ENCODE data around the gene KAT6B. TPM values are rescaled to one million over a fixed set of nuclear protein-coding genes. Genes with fewer than 3 reads are reported as not detected.

Gene KAT6B
- total RNA-seq, 2 donors from 2014 or later, result 25.3 to 39.1 TPM

- TF ChIP-seq CTCF (conservative IDR thresholded peaks at IDR 0.05), result no peak
- Histone ChIP-seq H3K36me3 (ENCODE audit: control insufficient read depth, insufficient read depth, low read length) (no peaks in the 10 kb centered on the region), H3K9ac (ENCODE audit: extremely low read depth, low read length, poor library complexity, severe bottlenecking) (no peak overlapping the region), H3K9me3 (ENCODE audit: control insufficient read depth, low read length) (no peaks in the 10 kb centered on the region), H3K27me3 (ENCODE audit: control insufficient read depth, insufficient read depth, low read length, poor library complexity, severe bottlenecking) (no peaks in the 10 kb centered on the region), H3K4me3 (ENCODE audit: low read length) (no peak overlapping the region), H3K27ac (ENCODE audit: low read depth, low read length) (no peak overlapping the region), H3K4me1 (ENCODE audit: control insufficient read depth, insufficient read depth, low read length) (peaks cover 10% of the 10 kb centered on the region)
- Mint-ChIP-seq H3K36me3 (ENCODE audit: low read depth) (no peaks in the 10 kb centered on the region), H3K27me3 (ENCODE audit: insufficient read depth) (no peaks in the 10 kb centered on the region), H3K4me1 (peaks cover 41% of the 10 kb centered on the region), H3K9me3 (no peaks in the 10 kb centered on the region), H3K4me3 (no peak overlapping the region), H3K27ac (no peak overlapping the region)
- no peak for DNase-seq
- 100% methylated on average over 2 to 3 of the region's 3 CpGs for WGBS, 2 experiments (ENCODE audit: insufficient coverage in 1 of 2, insufficient read length in 1 of 2)
These were observed 106.2 kb downstream of the KAT6B start for GRCh38 chr10:74932648-74933047.

- no peak overlapping the region for H3K4me3 ChIP-seq (ENCODE audit: low read length)
- no peak for DNase-seq
- H3K4me1 ChIP-seq (ENCODE audit: control insufficient read depth, insufficient read depth, low read length), result peaks cover 10% of the 10 kb centered on the region
- H3K27me3 ChIP-seq (ENCODE audit: control insufficient read depth, insufficient read depth, low read length, poor library complexity, severe bottlenecking), result no peaks in the 10 kb centered on the region
- WGBS, 2 experiments (ENCODE audit: insufficient coverage in 1 of 2, insufficient read length in 1 of 2), result 90% methylated on average over 7 to 11 of the region's 12 CpGs
- H3K27ac ChIP-seq (ENCODE audit: low read depth, low read length), result no peak overlapping the region
- no peak for TF ChIP-seq CTCF (conservative IDR thresholded peaks at IDR 0.05)
- H3K27ac Mint-ChIP-seq, result no peak overlapping the region
- H3K9ac ChIP-seq (ENCODE audit: extremely low read depth, low read length, poor library complexity, severe bottlenecking), result no peak overlapping the region
- H3K9me3 ChIP-seq (ENCODE audit: control insufficient read depth, low read length), result no peaks in the 10 kb centered on the region
- peaks cover 44% of the 10 kb centered on the region for H3K4me1 Mint-ChIP-seq
- H3K36me3 Mint-ChIP-seq (ENCODE audit: low read depth), result peaks cover 2% of the 10 kb centered on the region
- H3K4me3 Mint-ChIP-seq, result no peak overlapping the region
- no peaks in the 10 kb centered on the region for H3K9me3 Mint-ChIP-seq
- H3K36me3 ChIP-seq (ENCODE audit: control insufficient read depth, insufficient read depth, low read length), result no peaks in the 10 kb centered on the region
- no peaks in the 10 kb centered on the region for H3K27me3 Mint-ChIP-seq (ENCODE audit: insufficient read depth)
These were observed 107.9 kb downstream of the KAT6B start for GRCh38 chr10:74934100-74934812.

- H3K36me3 ChIP-seq (ENCODE audit: control insufficient read depth, insufficient read depth, low read length), result no peaks in the 10 kb centered on the region
- Mint-ChIP-seq H3K27me3 (ENCODE audit: insufficient read depth) (no peaks in the 10 kb centered on the region), H3K36me3 (ENCODE audit: low read depth) (peaks cover 2% of the 10 kb centered on the region), H3K4me3 (no peak overlapping the region), H3K27ac (no peak overlapping the region), H3K4me1 (peaks cover 37% of the 10 kb centered on the region), H3K9me3 (no peaks in the 10 kb centered on the region)
- DNase-seq, result no peak
- H3K27me3 ChIP-seq (ENCODE audit: control insufficient read depth, insufficient read depth, low read length, poor library complexity, severe bottlenecking), result no peaks in the 10 kb centered on the region
- H3K4me1 ChIP-seq (ENCODE audit: control insufficient read depth, insufficient read depth, low read length), result peaks cover 8% of the 10 kb centered on the region
- 88 to 93% methylated on average over 5 to 6 of the region's 6 CpGs for WGBS, 2 experiments (ENCODE audit: insufficient coverage in 1 of 2, insufficient read length in 1 of 2)
- no peaks in the 10 kb centered on the region for H3K9me3 ChIP-seq (ENCODE audit: control insufficient read depth, low read length)
- H3K27ac ChIP-seq (ENCODE audit: low read depth, low read length), result no peak overlapping the region
- no peak overlapping the region for H3K4me3 ChIP-seq (ENCODE audit: low read length)
- TF ChIP-seq CTCF (conservative IDR thresholded peaks at IDR 0.05), result no peak
- H3K9ac ChIP-seq (ENCODE audit: extremely low read depth, low read length, poor library complexity, severe bottlenecking), result no peak overlapping the region
These were observed 110.3 kb downstream of the KAT6B start for GRCh38 chr10:74936577-74937265.

Data from endodermal cell (in vitro differentiated cells).